Measurements from ENCODE around the gene WNT7B. TPM values are rescaled to one million over a fixed set of nuclear protein-coding genes. Genes with fewer than 3 reads are reported as not detected.

The WNT7B gene
- total RNA-seq, 4 donors from 2014 or later = not detected

DNA sequence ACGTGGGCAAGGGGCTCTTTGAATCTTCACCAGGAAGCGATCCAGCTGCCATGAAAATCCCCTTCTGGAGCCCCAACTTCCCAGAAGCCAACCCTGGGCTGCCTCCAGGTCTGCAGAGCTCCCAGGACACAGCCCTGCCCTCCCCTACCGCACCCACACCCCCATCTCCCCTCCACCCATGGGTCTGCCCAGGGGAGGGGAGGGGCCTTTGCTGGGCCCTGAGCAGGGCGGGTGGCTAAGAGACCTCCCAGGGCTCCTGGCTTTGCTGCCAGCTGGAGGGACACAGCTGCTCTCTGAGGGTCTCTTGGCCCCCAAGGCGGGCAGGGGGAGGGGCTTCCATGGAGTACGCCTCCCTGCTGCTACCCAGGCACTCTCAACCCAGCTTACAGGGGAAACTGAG is 64.1 kb downstream of the WNT7B start:
- Histone ChIP-seq H3K4me3 (no peak overlapping the region), H3K9me3 (peaks cover 0 to 16% (median 0%) of the 10 kb centered on the region in 4 donors), H3K27ac (no peak overlapping the region), H3K27me3 (no peaks in the 10 kb centered on the region), H3K36me3 (no peaks in the 10 kb centered on the region), H3K4me1 (peaks cover 0 to 6% (median 0%) of the 10 kb centered on the region in 4 donors)
- WGBS, 2 donors = 74 to 77% methylated on average over 5 of the region's 6 CpGs
- TF ChIP-seq EP300 (IDR thresholded peaks at IDR 0.05) (no peak), POLR2A (IDR thresholded peaks at IDR 0.05) (no peak)
- TF ChIP-seq, protein P1, sequence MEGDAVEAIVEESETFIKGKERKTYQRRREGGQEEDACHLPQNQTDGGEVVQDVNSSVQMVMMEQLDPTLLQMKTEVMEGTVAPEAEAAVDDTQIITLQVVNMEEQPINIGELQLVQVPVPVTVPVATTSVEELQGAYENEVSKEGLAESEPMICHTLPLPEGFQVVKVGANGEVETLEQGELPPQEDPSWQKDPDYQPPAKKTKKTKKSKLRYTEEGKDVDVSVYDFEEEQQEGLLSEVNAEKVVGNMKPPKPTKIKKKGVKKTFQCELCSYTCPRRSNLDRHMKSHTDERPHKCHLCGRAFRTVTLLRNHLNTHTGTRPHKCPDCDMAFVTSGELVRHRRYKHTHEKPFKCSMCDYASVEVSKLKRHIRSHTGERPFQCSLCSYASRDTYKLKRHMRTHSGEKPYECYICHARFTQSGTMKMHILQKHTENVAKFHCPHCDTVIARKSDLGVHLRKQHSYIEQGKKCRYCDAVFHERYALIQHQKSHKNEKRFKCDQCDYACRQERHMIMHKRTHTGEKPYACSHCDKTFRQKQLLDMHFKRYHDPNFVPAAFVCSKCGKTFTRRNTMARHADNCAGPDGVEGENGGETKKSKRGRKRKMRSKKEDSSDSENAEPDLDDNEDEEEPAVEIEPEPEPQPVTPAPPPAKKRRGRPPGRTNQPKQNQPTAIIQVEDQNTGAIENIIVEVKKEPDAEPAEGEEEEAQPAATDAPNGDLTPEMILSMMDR (IDR thresholded peaks at IDR 0.05) = no peak
- DNase-seq (ENCODE audit: low spot score in 2 of 2) = no peak

DNA sequence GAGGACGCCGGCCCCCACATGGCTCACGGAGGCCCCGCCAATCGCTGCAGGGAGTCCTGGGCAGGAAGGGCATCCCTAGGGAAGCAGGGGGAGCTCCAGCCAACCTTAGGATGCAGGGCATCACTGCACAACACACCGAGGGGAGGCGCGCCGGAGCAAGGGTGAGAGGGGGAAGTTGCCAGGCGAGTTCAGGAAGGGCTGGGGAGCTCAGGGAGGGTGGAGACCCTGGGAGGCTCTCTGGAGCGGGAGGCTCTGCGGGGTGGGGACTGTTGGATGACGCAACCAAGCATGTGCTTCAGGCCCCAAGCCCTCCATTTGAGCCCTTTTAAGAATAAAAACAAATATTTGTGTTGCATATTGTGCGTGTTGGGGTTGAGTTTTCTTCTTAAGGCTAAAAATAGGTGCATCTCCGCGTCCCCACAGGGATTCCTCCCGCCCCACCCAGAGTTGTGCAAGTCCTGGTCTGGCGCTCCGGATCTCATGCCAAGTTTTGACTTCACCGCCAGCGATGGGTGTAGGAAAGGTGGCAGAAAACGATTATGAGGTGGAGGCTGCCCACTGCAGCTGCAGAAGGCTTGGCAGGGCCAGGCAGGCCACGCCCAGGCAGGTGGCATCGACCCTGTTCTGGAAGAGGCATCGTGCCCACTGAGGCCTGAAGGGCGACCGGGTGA is 65.2 kb downstream of the WNT7B start:
- peak overlapping the region in 1 of 4 donors; percentile 13 for H3K27ac ChIP-seq
- 66 to 70% methylated on average over 27 of the region's 27 CpGs for WGBS, 2 donors
- peaks cover 0 to 6% (median 0%) of the 10 kb centered on the region in 4 donors for H3K4me1 ChIP-seq
- H3K9me3 ChIP-seq = peaks cover 0 to 16% (median 0%) of the 10 kb centered on the region in 4 donors
- H3K27me3 ChIP-seq = no peaks in the 10 kb centered on the region
- H3K36me3 ChIP-seq = no peaks in the 10 kb centered on the region
- DNase-seq (ENCODE audit: low spot score in 2 of 2) = peak in 1 of 2 donors; percentile 20
- TF ChIP-seq POLR2A (IDR thresholded peaks at IDR 0.05) (no peak), EP300 (IDR thresholded peaks at IDR 0.05) (peak in 1 of 2 donors; percentile 49)
- H3K4me3 ChIP-seq = no peak overlapping the region

DNA sequence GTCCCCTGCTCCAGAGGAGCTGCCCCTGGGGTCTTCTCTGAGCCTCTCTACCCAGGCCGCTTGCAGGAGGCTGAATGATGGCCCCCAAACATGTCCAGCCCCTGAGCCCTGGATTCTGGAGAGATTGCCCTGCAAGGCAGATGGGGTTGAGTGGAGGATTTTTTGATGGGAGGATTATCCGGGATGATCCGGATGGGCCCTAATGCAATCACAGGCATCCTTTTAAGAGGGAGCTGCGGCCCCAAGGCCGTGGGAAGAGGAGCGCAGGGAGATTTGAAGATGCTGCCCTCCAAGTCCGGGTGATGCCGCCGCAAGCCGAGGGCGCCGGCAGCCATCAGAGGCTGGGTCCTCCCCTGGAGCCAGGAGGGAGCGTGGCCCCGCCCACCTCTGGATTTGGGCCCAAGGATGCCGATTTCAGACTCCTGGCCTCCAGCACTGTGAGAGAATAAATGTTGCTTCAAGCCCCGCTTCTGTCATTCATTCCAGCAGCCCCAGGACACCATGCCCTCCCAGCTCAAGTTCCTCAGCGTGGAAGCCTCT is 66.0 kb downstream of the WNT7B start:
- Histone ChIP-seq H3K27ac (no peak overlapping the region), H3K4me1 (peaks cover 0 to 10% (median 0%) of the 10 kb centered on the region in 4 donors), H3K4me3 (no peak overlapping the region), H3K9me3 (peaks cover 0 to 16% (median 0%) of the 10 kb centered on the region in 4 donors), H3K36me3 (no peaks in the 10 kb centered on the region), H3K27me3 (no peaks in the 10 kb centered on the region)
- TF ChIP-seq, protein P1 (IDR thresholded peaks at IDR 0.05) = no peak
- no peak for TF ChIP-seq EP300 (IDR thresholded peaks at IDR 0.05)
- TF ChIP-seq POLR2A (IDR thresholded peaks at IDR 0.05) = no peak
- DNase-seq (ENCODE audit: low spot score in 2 of 2) = no peak
- WGBS, 2 donors = 84 to 86% methylated on average over 17 of the region's 17 CpGs

DNA sequence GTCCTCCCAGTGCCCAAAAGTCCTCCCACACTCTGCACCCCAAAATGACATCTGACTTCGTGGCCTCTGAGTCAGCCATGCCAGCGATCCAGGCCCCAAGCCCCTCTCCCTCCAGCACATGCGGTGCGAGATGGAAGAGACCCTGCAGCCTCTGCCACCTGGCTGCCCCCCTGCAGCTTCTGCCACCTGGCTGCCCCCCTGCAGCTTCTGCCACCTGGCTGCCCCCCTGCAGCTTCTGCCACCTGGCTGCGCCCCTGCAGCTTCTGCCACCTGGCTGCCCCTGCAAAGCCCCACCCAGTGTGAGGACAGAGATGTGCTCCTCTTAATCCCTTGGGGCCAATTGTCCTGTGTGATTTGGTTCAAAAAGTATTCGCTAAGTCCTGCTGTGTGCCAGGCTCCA is 68.0 kb downstream of the WNT7B start:
- Histone ChIP-seq H3K4me3 (no peak overlapping the region), H3K4me1 (peaks cover 0 to 21% (median 0%) of the 10 kb centered on the region in 4 donors), H3K27me3 (no peaks in the 10 kb centered on the region), H3K9me3 (peaks cover 0 to 4% (median 0%) of the 10 kb centered on the region in 4 donors), H3K27ac (no peak overlapping the region), H3K36me3 (no peaks in the 10 kb centered on the region)
- DNase-seq (ENCODE audit: low spot score in 2 of 2) = no peak
- WGBS, 2 donors = 81 to 86% methylated on average over 4 to 6 of the region's 6 CpGs
- TF ChIP-seq EP300 (IDR thresholded peaks at IDR 0.05) (no peak), POLR2A (IDR thresholded peaks at IDR 0.05) (no peak)
- TF ChIP-seq, protein P1 (IDR thresholded peaks at IDR 0.05) = no peak

DNA sequence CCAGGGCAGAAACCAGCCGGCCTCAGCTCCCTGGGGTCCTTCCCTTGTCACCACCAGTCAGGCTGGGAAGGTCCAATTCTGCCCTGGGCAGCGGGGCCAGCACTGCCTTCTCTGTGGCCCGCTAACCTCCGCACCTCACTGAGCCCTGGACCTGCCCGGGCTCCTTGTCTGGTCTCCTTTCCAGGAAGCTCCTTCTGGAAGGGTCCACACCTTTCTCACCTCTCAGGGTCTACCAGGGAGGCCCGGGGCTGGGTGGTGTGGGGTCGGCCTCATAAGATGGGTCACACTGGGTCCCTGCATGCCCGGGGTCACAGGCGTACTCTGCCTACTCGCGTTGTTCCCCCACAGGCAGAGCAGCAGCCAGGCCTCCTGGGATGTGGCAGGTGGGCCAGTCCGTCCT is 69.0 kb downstream of the WNT7B start:
- Histone ChIP-seq H3K27me3 (peaks cover 0 to 8% of the 10 kb centered on the region in 2 donors), H3K4me1 (peaks cover 0 to 30% (median 6%) of the 10 kb centered on the region in 4 donors), H3K9me3 (no peaks in the 10 kb centered on the region), H3K4me3 (no peak overlapping the region), H3K27ac (no peak overlapping the region), H3K36me3 (no peaks in the 10 kb centered on the region)
- no peak for DNase-seq (ENCODE audit: low spot score in 2 of 2)
- TF ChIP-seq POLR2A (IDR thresholded peaks at IDR 0.05) (no peak), EP300 (IDR thresholded peaks at IDR 0.05) (no peak)
- TF ChIP-seq, protein P1 (IDR thresholded peaks at IDR 0.05) = no peak
- 84 to 86% methylated on average over 11 to 12 of the region's 12 CpGs for WGBS, 2 donors
